Uterus (tissue), 4 donors: ENCODE measurements around the gene FILIP1. TPM values are rescaled to one million over a fixed set of nuclear protein-coding genes. Genes with fewer than 3 reads are reported as not detected.

Experiments used
- DNase-seq, 2 donors: peaks; one replicate each; pipeline ENCODE4 v3.0.0-alpha.2; 2019 to 2020
- H3K27ac ChIP-seq, 2 donors: fragments of 200-600 bp; sonication (generic); 1 replicate in 1 of 2; 2 replicates in 1 of 2; pipeline ENCODE4 v1.5.1; 2016 to 2018
- H3K27me3 ChIP-seq, 2 donors: fragments of 200-600 bp; sonication (generic); one replicate each; pipeline ENCODE4 v1.5.1; 2018 to 2019; ENCODE audit warnings: control low read depth in 1 of 2
- H3K36me3 ChIP-seq, 2 donors: fragments of 200-600 bp; sonication (generic); one replicate each; pipeline ENCODE4 v1.5.1; 2019; ENCODE audit warnings: control low read depth in 1 of 2
- H3K4me1 ChIP-seq, 2 donors: fragments of 200-600 bp; sonication (generic); one replicate each; pipeline ENCODE4 v1.5.1; 2018 to 2019; ENCODE audit warnings: control low read depth in 1 of 2
- H3K4me3 ChIP-seq, 2 donors: fragments of 200-600 bp; sonication (generic); 1 replicate in 1 of 2; 2 replicates in 1 of 2; pipeline ENCODE4 v1.5.1; 2018 to 2019; ENCODE audit warnings: mild to moderate bottlenecking in 1 of 2
- H3K9me3 ChIP-seq, 2 donors: fragments of 200-600 bp; sonication (generic); one replicate each; pipeline ENCODE4 v1.5.1; 2019; ENCODE audit warnings: control low read depth in 1 of 2
- POLR2A ChIP-seq, 2 donors: fragments of 450-650 bp; IDR thresholded peaks; one replicate each; pipeline ENCODE4 v1.6.1; 2016; ENCODE audit warnings: antibody characterized with exemption in 2 of 2, mild to moderate bottlenecking in 1 of 2, moderate library complexity in 1 of 2
- intact Hi-C: fragments of 100-400 bp; cut with DNase I; formaldehyde crosslinking; loops from one replicate; pipeline ENCODE4 v1.15.1; 2023; ENCODE audit warnings: low total_unique reads
- total RNA-seq, 4 donors: library from RNA; depleted of rRNA in 3 of 4; stranded (reverse); fragments of >200 nt in 3 of 4; gene quantifications; one replicate each; pipeline versions ENCODE4 v1.1.0 to v1.2.4, GENCODE V29; 2014 to 2023
- TF ChIP-seq, protein P1 (sequence below), 4 experiments: fragments of 200-600 bp in 2 of 4; fragments of 450-650 bp in 2 of 4; sonication (generic) in 2 of 4; IDR thresholded peaks; one replicate each; pipeline ENCODE4 v1.5.1; 2016 to 2019; ENCODE audit warnings: antibody characterized with exemption in 4 of 4, mild to moderate bottlenecking in 2 of 4, moderate library complexity in 1 of 4
- donor health status: DM: yes; HTN: yes; CAD: no.

Gene FILIP1
- total RNA-seq, 4 donors from 2014 or later: 4.7 to 23.1 (median 12.5) TPM

DNA sequence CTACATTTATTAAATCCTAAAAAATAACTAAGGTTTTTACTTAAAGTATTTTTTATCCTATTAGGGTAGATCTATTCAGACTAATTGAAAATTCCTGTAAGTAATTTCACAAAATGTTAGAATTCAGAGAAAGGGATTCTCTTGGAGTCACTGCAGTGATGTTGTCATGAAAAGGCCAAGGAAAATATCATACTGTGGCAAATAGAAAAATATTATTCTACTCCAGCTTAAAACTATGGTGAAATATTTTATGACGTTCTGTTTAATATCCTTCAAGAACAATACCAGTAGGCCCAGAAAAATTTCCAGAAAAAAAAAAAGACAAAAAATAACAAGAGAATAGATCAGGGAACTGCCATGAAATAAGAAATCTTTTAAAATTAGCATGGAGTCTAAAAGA is 73.6 kb downstream of the FILIP1 start:
- H3K4me3 ChIP-seq: no peak overlapping the region
- no peak for DNase-seq
- no peak overlapping the region for H3K27ac ChIP-seq

DNA sequence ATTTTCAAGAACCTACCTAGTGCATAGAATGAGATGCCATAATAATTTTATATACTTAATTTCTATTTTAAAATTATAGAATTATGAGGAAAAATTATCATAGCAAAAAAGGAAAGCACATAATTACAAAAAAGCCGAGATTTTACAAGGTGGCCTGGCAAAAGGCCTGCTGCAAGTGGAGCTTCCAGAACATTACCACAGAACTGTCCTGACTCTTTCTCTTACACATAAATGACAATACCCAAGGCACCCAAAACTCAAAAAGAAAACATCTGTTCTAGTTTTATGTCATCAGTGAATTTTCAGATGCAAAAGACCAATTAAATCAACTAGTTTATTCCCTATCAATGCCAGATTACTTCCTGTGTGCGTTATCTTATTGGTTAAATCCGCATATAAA is 74.2 kb downstream of the FILIP1 start:
- intact Hi-C loops: no loop called here
- no peak overlapping the region for H3K4me3 ChIP-seq
- H3K27me3 ChIP-seq: no peaks in the 10 kb centered on the region
- no peaks in the 10 kb centered on the region for H3K4me1 ChIP-seq
- no peaks in the 10 kb centered on the region for H3K36me3 ChIP-seq
- no peak for DNase-seq
- H3K9me3 ChIP-seq: no peaks in the 10 kb centered on the region
- H3K27ac ChIP-seq: no peak overlapping the region
- no peak for TF ChIP-seq POLR2A (IDR thresholded peaks at IDR 0.05)
- TF ChIP-seq, protein P1, sequence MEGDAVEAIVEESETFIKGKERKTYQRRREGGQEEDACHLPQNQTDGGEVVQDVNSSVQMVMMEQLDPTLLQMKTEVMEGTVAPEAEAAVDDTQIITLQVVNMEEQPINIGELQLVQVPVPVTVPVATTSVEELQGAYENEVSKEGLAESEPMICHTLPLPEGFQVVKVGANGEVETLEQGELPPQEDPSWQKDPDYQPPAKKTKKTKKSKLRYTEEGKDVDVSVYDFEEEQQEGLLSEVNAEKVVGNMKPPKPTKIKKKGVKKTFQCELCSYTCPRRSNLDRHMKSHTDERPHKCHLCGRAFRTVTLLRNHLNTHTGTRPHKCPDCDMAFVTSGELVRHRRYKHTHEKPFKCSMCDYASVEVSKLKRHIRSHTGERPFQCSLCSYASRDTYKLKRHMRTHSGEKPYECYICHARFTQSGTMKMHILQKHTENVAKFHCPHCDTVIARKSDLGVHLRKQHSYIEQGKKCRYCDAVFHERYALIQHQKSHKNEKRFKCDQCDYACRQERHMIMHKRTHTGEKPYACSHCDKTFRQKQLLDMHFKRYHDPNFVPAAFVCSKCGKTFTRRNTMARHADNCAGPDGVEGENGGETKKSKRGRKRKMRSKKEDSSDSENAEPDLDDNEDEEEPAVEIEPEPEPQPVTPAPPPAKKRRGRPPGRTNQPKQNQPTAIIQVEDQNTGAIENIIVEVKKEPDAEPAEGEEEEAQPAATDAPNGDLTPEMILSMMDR (IDR thresholded peaks at IDR 0.05): no peak

More for the DNA sequence above, 73.6 kb downstream of the FILIP1 start:
- TF ChIP-seq POLR2A (IDR thresholded peaks at IDR 0.05): no peak
- TF ChIP-seq, protein P1 (IDR thresholded peaks at IDR 0.05): no peak
- H3K9me3 ChIP-seq: no peaks in the 10 kb centered on the region
- intact Hi-C loops: no loop called here
- H3K27me3 ChIP-seq: no peaks in the 10 kb centered on the region
- no peaks in the 10 kb centered on the region for H3K36me3 ChIP-seq
- H3K4me1 ChIP-seq: no peaks in the 10 kb centered on the region

DNA sequence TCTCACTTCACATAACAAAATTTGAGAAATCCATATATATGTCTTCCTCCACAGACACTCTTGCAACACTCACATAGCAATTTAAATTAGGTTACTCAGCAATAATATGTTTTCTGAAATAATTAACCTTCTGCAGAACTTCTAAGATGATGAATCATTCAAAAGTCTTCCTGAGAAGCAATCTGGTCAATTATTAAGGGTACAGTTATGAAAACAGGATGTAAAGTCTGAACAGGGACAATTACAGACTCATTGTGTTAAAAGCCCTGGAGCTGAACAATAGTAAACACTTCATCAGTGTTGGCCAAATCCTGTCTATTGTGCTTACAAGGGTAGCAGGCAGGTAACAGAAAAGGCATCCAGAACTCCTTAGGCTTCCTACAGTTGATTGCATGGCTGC is 75.4 kb downstream of the FILIP1 start:
- Histone ChIP-seq H3K4me3 (no peak overlapping the region), H3K36me3 (no peaks in the 10 kb centered on the region), H3K9me3 (no peaks in the 10 kb centered on the region), H3K4me1 (no peaks in the 10 kb centered on the region), H3K27me3 (no peaks in the 10 kb centered on the region), H3K27ac (no peak overlapping the region)
- no peak for DNase-seq
- intact Hi-C loops: no loop called here
- TF ChIP-seq, protein P1 (IDR thresholded peaks at IDR 0.05): no peak
- no peak for TF ChIP-seq POLR2A (IDR thresholded peaks at IDR 0.05)

DNA sequence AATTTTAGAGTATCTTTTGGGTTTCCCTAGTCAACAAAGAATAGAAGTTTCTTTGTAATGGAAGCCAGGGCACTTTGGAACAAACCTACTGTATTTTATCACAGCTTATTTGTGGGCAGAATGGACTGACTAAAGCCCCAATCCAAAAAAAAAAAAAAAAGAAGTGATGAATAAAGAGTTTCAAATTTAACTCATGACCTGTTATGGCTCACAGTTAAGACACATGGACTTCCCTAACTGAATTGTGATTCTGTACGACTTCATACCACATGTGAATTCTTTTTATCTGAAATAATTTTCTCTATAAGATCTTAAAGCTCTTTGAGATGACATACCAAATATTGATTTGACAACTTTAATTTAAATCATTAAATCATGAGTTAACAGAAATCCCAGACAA is 77.2 kb downstream of the FILIP1 start:
- H3K4me1 ChIP-seq: no peaks in the 10 kb centered on the region
- H3K9me3 ChIP-seq: no peaks in the 10 kb centered on the region
- no peak overlapping the region for H3K27ac ChIP-seq
- intact Hi-C loops: no loop called here
- no peaks in the 10 kb centered on the region for H3K27me3 ChIP-seq
- no peak for DNase-seq
- H3K4me3 ChIP-seq: no peak overlapping the region
- H3K36me3 ChIP-seq: no peaks in the 10 kb centered on the region
- TF ChIP-seq, protein P1 (IDR thresholded peaks at IDR 0.05): no peak
- TF ChIP-seq POLR2A (IDR thresholded peaks at IDR 0.05): no peak

DNA sequence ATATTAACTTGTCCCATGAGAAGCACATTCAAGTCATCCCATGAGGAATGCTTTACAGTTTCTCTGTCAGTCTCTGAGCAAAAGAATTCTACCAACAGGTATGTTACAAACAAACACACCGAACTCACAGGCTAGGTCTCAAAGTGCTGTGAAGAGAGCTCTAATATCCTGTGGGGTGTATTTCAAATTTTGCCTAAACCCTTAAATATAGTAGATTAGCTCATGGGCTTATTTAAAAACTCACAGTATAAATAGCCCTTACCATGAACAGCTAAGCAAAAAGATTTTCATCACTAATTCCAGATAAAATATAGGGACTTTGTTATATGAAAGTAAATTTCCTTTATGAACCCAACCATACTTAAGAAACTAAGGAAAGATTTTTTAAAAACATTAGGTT is 77.8 kb downstream of the FILIP1 start:
- H3K9me3 ChIP-seq: no peaks in the 10 kb centered on the region
- DNase-seq: no peak
- no peak overlapping the region for H3K4me3 ChIP-seq
- TF ChIP-seq, protein P1 (IDR thresholded peaks at IDR 0.05): no peak
- no peak for TF ChIP-seq POLR2A (IDR thresholded peaks at IDR 0.05)
- intact Hi-C loops: no loop called here
- H3K27me3 ChIP-seq: no peaks in the 10 kb centered on the region
- no peaks in the 10 kb centered on the region for H3K36me3 ChIP-seq
- H3K4me1 ChIP-seq: no peaks in the 10 kb centered on the region
- H3K27ac ChIP-seq: no peak overlapping the region
